ENCODE measurements around the gene ATG9B. TPM values are rescaled to one million over a fixed set of nuclear protein-coding genes. Genes with fewer than 3 reads are reported as not detected.
A peak's percentile ranks its signal among the peaks of the same experiment; 100 is the strongest.

Gene ATG9B
- total and polyA plus RNA-seq, 9 of the 15 experiments (the other 6 are each of a cell fraction or from before 2014, with no cell fraction given): 0.29 to 8.0 (median 2.1) TPM

DNA sequence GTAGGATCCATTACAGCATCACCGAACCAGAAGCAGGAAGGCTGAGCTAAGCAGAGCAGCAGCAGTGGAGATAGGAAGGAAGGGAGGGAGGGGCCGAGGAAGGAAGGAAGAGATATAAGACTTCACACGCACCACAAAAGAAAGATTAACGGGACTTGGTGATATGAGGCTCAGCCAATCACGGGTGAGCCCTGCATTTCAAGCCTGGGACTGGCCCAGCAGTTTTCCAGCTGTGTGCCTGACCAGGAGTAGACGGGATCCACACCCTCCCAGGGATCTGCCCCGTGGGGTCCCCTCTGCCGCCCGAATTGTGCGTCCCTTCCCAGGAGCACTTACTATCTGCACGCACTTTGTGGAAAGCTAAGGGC is 16.2 kb downstream of the ATG9B start (continued):
- no peak for TF ChIP-seq ZBTB26 (CRISPR knock-in tag; IDR thresholded peaks at IDR 0.05)

- no peak overlapping the region for H3K4me3 ChIP-seq
- FAIRE-seq (no peak), DNase-seq (ENCODE audit: extremely low read depth in 1 of 4, low spot score in 3 of 4) (peak in 1 of 4 experiments; percentile 25), ATAC-seq (no peak)
- ChIA-PET POLR2A (interaction anchor here (0.6 to 8.4 kb wide), 8 partner anchors 11 to 721 kb away, joined by 3 to 146 read pairs (median 7); partner anchors contain the start of genes ABCB8 and ATG9B), CTCF (ENCODE audit: low intra/inter-chr PET ratio) (interaction anchor here (0.9 to 3.5 kb wide), 5 partner anchors 11 to 108 kb away, joined by 3 to 15 read pairs (median 5); no protein-coding TSS in a partner anchor)
- no peaks in the 10 kb centered on the region for H4K20me1 ChIP-seq (replicated peaks; ENCODE audit: control insufficient read depth, insufficient read depth, low read length)
- H3K27ac ChIP-seq (ENCODE audit: extremely low read depth, low read depth, low read length): peak overlapping the region; percentile 85; the same call in 2 of the 3 replicates
- H3K36me3 ChIP-seq (ENCODE audit: control insufficient read depth, insufficient read depth, low read length): peaks cover 7% of the 10 kb centered on the region; the same call in 1 of the 3 replicates
- BruUV-seq (replicated peaks): no TSS peak
- H3K9ac ChIP-seq (ENCODE audit: insufficient read depth in 1 of 2, low read depth in 2 of 2, low read length in 2 of 2): peak overlapping the region in 1 of 2 experiments; percentile 69; a peak in 2 of 4 replicates
- 30% methylated on average over 7 of the region's 7 CpGs for WGBS (ENCODE audit: insufficient coverage, low coverage, missing lambda C conversion rate)
- intact Hi-C loops (cut with micrococcal nuclease) (loop anchor here (5.0 kb wide), 1 partner anchor 225 kb away; the partner anchor contains the start of gene CHPF2), in situ Hi-C loops (cut with MboI) (no loop called here)
- no peak for TF ChIP-seq BRCA1 (IDR thresholded peaks at IDR 0.05)
- 0 out of 2 replicates have a peak, but pooled peaks have one; percentile 76 for TF ChIP-seq BRCA1 (CRISPR knock-in tag; IDR thresholded peaks at IDR 0.05)
- TF ChIP-seq TBL1XR1 (IDR thresholded peaks at IDR 0.05; ENCODE audit: low read length in 2 of 2): no peak
- no peak for TF ChIP-seq ZNF354B (CRISPR knock-in tag; IDR thresholded peaks at IDR 0.05)
- 0 out of 2 replicates have a peak, but pooled peaks have one; percentile 61 for TF ChIP-seq CBFB (CRISPR knock-in tag; IDR thresholded peaks at IDR 0.05)
- 0 out of 2 replicates have a peak, but pooled peaks have one; percentile 5 for TF ChIP-seq XRCC5 (IDR thresholded peaks at IDR 0.05; ENCODE audit: low read depth, low read length)
- 0 out of 2 replicates have a peak, but pooled peaks have one; percentile 10 for TF ChIP-seq PURB (CRISPR knock-in tag; IDR thresholded peaks at IDR 0.05; ENCODE audit: low read depth)
- no peak for TF ChIP-seq YBX1 (IDR thresholded peaks at IDR 0.05)
- TF ChIP-seq ZC3H4 (CRISPR knock-in tag; IDR thresholded peaks at IDR 0.05; ENCODE audit: borderline replicate concordance): 0 out of 2 replicates have a peak, but pooled peaks have one; percentile 51
- TF ChIP-seq NR2C2 (CRISPR knock-in tag; IDR thresholded peaks at IDR 0.05): 0 out of 2 replicates have a peak, but pooled peaks have one; percentile 36
- TF ChIP-seq NR2C2 (tag; IDR thresholded peaks at IDR 0.05): no peak
- no peak for TF ChIP-seq ZNF668 (CRISPR knock-in tag; IDR thresholded peaks at IDR 0.05)
- no peak for TF ChIP-seq CREB5 (CRISPR knock-in tag; IDR thresholded peaks at IDR 0.05)
- no peak for TF ChIP-seq ZBTB7A (IDR thresholded peaks at IDR 0.05; ENCODE audit: borderline replicate concordance, control insufficient read depth, low read depth, low read length)
- no peak for TF ChIP-seq MEF2A (IDR thresholded peaks at IDR 0.05; ENCODE audit: control insufficient read depth, low read depth, low read length)
- no peaks in the 10 kb centered on the region for H3K9me1 ChIP-seq (ENCODE audit: control insufficient read depth, insufficient read depth, low read length)
- H3K4me1 ChIP-seq (replicated peaks in 1 of 2; ENCODE audit: control insufficient read depth in 2 of 2, insufficient read depth in 2 of 2, low read length in 2 of 2): peaks cover 47 to 61% of the 10 kb centered on the region in 2 experiments
- peak overlapping the region; percentile 100 for H3K4me2 ChIP-seq (ENCODE audit: insufficient read depth, low read length)
- peak overlapping the region; percentile 92; the same call in 1 of the 2 replicates for H2AFZ ChIP-seq (ENCODE audit: low read depth, low read length)
- peaks cover 38% of the 10 kb centered on the region for H3K79me2 ChIP-seq (ENCODE audit: control insufficient read depth, insufficient read depth, low read length)
- no peaks in the 10 kb centered on the region for H3K9me3 ChIP-seq (replicated peaks; ENCODE audit: control insufficient read depth, insufficient read depth, low read depth, low read length)
- no peaks in the 10 kb centered on the region; a peak in 1 of 5 replicates for H3K27me3 ChIP-seq (ENCODE audit: control insufficient read depth in 2 of 2, insufficient read depth in 2 of 2, low read length in 2 of 2)
Measured at GRCh38 chr7:151007469-151007898, 16.8 kb downstream of the ATG9B start.
